GM12873 (cell line): Measurements from ENCODE around the gene DDX27.

Experiments
- TF ChIP-seq, protein P1 (sequence below): IDR thresholded peaks from 2 replicates; pipeline ENCODE4 v1.5.1; 2012; ENCODE audit warnings: low read depth, mild to moderate bottlenecking, moderate library complexity, low read length, control low read depth; ENCODE audit not compliant: insufficient read depth; ENCODE audit errors: missing control alignments

DDX27 gene

DNA sequence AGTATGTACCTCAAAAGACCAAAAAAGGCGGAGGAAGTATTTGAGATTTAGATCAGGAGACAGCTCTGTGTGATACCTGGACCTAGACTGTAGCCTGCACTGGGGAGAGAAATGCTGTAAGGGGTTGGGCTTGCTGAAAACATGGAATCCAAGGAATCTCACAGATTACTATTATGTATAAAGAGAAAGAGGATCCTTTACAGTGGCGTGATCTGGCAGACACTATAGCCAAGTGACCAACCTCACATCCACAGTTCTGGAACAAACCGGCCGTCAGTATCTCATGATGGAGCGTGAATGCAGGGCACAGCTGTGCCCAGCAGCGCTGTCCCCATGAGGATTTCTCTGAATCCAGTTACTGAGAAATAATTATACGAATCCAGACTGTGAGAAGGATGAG is 12.3 kb downstream of the DDX27 start:
- TF ChIP-seq, protein P1, sequence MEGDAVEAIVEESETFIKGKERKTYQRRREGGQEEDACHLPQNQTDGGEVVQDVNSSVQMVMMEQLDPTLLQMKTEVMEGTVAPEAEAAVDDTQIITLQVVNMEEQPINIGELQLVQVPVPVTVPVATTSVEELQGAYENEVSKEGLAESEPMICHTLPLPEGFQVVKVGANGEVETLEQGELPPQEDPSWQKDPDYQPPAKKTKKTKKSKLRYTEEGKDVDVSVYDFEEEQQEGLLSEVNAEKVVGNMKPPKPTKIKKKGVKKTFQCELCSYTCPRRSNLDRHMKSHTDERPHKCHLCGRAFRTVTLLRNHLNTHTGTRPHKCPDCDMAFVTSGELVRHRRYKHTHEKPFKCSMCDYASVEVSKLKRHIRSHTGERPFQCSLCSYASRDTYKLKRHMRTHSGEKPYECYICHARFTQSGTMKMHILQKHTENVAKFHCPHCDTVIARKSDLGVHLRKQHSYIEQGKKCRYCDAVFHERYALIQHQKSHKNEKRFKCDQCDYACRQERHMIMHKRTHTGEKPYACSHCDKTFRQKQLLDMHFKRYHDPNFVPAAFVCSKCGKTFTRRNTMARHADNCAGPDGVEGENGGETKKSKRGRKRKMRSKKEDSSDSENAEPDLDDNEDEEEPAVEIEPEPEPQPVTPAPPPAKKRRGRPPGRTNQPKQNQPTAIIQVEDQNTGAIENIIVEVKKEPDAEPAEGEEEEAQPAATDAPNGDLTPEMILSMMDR = no peak

DNA sequence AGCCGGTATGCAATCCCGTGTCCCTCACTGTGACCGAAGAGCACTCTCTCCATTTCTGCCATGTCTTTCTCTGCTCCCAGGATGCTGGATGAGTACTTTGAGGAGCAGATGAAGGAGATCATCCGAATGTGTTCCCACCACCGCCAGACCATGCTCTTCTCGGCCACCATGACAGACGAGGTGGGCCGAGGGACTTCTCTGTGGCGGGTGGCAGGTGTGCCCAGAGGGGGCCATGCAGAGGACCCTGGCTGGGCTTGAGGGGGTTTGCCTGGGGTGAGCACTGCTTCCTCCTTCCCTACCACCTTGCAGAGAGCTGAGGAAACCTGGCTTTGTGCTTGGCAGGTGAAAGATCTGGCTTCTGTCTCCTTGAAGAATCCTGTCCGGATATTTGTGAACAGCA is 14.0 kb downstream of the DDX27 start:
- TF ChIP-seq, protein P1 = no peak

DNA sequence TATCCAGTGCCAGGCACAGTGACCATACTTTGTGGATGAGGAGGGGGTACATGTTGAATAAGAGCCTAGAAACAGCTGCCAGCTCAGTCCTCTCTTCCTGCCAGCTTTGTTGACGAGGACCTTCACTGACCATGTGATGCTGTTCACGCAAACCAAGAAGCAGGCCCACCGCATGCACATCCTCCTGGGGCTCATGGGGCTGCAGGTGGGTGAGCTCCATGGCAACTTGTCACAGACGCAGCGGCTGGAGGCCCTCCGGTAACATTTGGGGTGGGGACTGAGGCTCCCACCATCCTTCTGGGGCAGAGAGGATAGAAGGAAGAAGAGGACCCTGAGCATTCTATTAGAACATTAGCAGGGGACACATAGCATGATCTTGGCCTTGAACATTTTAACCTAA is 15.6 kb downstream of the DDX27 start:
- TF ChIP-seq, protein P1 = no peak

DNA sequence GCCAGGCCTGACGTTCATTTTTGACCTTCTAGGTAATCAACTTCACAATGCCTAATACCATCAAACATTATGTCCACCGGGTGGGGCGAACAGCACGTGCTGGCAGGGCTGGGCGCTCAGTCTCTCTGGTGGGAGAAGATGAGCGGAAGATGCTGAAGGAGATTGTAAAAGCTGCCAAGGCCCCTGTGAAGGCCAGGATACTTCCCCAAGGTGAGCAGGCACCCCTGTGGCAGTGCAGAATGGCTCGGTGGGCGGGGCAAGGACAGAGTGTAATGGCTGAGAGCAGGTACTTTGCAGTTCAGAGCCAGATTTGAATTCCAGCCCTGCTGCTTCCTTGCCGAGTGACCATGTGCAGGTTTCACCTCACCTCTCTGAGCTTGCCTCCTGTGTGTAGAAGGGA is 17.1 kb downstream of the DDX27 start:
- TF ChIP-seq, protein P1 = no peak

DNA sequence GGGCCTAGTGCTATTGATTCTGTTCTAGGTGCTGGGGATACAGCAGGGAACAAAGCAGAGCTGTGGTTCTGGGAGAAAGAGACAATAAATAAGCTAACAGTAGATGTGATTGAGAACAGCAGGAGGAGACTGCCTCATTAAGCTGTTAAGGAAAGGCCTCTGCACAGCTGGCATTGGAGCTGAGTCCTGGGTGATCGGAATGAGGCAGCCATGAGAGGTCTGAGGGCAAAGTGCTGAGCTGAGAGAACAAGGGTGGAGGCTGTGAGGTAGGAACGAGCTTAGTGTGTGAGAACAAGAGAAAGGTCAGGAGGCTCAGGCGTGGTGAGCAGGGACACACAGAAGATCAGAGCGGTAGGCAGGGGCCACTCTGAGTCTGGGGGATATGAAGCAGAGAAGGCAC is 18.3 kb downstream of the DDX27 start:
- TF ChIP-seq, protein P1 = no peak

DNA sequence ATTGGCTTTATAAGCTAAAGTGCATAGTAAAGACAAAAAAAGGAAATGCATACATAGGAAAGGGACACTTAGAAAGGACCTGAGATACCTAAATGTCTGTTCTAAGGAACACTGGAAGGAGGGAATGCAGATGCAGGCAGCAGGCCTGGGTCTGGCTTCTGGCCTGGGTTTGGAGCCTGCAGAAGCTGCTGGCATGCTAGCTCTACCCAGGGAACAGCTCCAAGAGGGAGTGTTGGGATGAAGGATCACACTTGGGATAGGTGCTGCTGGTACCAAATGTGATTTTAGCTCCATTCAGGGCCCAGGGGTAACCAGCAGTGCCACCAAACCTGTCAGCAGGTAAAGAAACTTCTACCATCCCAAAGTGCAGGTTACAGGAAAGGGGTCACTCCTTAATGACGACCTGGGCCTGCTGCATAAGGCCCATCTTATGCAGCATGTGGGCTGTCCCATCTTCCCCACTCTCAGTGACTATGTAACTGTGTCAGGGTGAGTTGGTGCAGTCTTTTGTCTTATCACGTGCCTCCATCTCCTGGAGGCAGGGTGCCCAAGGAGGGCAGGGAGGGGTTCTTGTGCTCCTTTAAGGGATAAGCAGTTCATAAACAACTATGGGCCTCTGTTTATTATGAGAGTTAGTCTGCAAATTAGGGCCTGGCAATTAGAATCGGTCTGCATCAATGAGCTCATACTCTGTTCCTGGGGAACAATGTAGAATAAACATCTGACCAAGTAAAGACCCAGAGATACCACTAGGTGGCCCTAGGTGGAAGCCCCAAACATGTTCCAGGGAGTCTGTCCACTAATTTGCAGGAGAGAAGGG is 26.9 kb downstream of the DDX27 start:
- TF ChIP-seq, protein P1 = peak; percentile 70

DNA sequence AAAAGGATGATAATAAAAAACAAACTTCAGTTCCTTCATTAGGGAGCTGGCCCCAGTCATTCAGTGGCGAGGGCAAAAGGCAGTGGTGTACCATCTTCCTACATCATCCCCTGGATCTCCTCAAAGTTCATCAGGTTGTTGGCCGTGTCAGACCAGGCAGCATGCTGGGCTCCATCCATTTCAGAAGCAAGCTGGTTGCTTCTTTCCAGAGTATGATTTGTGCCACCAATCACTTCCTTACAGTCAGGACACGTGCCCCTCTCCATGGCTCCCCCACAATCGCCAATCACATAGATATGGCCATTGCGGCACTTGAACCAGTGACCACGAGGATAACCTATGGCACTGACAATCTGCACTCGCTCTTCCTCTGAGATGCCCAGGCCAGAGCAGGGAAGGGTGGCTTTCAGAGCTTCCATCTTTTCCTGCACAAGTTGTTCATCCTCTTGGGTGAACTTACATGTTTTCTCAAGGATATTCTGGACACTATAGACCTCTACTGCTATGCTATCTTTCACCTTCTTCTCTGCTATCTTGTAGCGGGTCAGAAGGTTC is 28.0 kb downstream of the DDX27 start:
- TF ChIP-seq, protein P1 = no peak
